ENCODE data around the gene PLCG2. TPM values are rescaled to one million over a fixed set of nuclear protein-coding genes. Genes with fewer than 3 reads are reported as not detected.
"Not testable (repeated sequence)": the region's sequence is repeated elsewhere in the genome, so short reads cannot be mapped to it uniquely, and the experiment has no call there.

PLCG2 gene
- total RNA-seq, 1 donor from 2014 or later = 130 TPM

- peak; percentile 18 for DNase-seq (ENCODE audit: low spot score)
Measured at GRCh38 chr16:81996664-81997509, 217.8 kb downstream of the PLCG2 start.

DNA sequence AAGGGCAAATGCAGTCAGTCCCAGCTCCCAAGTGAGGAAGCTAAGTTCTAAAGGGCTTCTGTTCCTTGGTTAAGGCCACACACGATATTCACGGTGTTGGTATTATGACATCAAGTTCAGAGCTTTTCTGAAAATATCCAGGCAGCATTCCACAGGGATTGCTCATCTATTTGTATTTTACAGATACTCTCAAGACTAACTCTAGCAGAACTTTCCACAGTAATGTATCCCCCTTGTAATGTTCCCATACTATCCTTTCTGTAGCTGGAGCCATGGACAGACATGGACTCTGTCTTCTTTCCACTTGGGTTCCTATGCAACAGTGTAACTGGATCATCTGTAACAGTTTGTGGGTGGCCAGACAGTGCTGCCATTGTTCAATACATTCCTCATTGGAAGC is 218.6 kb downstream of the PLCG2 start:
- peak; percentile 51 for DNase-seq (ENCODE audit: low spot score)

- no peak for DNase-seq (ENCODE audit: low spot score)
Measured at GRCh38 chr16:82002831-82003230, 223.7 kb downstream of the PLCG2 start.

GRCh38 chr16:82004601-82005000 is 225.5 kb downstream of the PLCG2 start:
- DNase-seq (ENCODE audit: low spot score) = no peak

DNA sequence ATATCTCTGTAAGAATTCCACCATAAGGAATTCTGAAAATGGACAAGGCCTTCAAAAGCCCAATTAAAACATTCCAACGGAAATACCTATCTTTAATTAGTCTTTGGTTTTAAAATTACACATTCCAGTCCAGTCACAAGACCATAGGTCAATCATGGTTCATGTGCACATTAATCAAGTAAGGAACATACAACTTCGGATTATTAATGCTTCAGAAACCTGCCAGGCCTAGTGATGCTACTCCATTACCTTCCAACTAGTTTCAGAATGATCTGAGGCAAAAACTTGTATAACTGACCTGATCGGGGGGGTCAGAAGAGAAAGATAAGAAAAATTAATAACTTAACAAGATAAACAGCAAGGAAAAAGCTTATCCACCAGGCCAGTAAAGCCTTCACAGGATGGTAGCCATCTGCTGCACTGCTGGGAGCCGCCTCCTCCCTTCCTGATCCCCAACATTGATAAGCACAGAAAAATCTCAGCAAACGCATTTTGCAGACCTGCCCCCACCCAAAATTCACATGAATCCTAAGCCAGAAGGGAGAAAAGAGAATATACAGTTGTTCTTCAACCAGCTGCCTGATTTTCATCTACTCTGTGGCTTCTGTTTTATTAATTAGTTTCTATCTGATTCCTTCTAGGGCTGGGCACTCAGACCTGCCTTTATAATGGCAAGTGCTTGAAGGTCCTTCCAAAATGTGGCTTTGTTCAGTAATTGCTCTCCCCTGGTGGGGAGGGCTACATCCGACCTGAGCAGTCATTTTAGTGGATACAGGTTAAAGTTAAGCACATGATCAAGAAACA is 226.1 kb downstream of the PLCG2 start:
- no peak for DNase-seq (ENCODE audit: low spot score)

- DNase-seq (ENCODE audit: low spot score) = no peak
Measured at GRCh38 chr16:82006036-82006435, 226.9 kb downstream of the PLCG2 start.

GRCh38 chr16:82007189-82007588 is 228.1 kb downstream of the PLCG2 start:
- DNase-seq (ENCODE audit: low spot score) = no peak

DNA sequence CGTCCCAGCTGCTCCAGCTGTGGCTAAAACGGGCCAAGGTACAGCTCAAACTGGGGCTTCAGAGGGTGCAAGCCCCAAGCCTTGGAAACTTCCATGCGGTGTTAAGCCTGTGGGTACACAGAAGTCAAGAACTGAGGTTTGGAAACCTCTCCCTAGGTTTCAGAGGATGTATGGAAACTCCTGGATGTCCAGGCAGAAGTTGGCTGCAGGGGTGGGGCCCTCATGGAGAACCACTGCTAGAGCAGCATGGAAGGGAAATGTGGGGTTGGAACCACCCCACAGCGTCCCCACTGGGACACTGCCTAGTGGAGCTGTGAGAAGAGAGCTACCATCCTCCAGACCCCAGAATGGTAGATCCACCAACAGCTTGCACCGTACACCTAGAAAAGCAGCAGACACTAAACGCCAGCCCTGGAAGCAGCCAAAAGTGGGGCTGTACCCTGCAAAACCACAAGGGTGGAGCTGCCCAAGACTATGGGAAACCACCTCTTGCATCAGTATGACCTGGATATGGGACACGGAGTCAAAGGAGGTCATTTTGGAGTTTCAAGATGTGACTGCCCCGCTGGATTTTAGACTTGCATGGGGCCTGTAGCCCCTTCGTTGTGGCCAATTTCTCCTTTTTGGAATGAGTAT is 230.0 kb downstream of the PLCG2 start:
- no peak for DNase-seq (ENCODE audit: low spot score)

- not testable (repeated sequence) for DNase-seq (ENCODE audit: low spot score)
Measured at GRCh38 chr16:82009789-82010188, 230.7 kb downstream of the PLCG2 start.

DNA sequence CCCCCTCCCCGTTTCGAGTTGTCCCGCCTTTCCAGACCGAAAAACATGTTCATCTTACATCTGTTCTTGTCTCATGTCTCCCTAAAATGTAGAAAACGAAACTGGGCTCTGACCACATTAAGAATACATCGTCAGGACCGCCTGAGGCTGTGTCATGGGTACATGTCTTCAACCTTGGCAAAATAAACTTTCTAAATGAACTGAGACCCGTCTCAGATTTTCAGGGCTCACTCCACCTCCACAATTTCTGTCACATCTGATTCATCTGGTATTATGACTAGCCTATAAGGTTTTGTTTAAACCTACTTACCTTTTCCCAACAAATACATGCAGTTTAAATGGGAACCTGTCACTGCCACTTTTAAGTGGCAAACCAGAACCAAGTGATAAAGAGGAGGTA is 231.6 kb downstream of the PLCG2 start:
- DNase-seq (ENCODE audit: low spot score) = no peak

- peak; percentile 69 for DNase-seq (ENCODE audit: low spot score)
Measured at GRCh38 chr16:82011199-82011641, 232.1 kb downstream of the PLCG2 start, which contains the start of gene SDR42E1. Gene SDR42E1 (minus strand): TSS chr16:82011470. CDS start chr16:82000858, 10,612 bp downstream.

Other genes with a start within 250 kb of the PLCG2 start
- gene SDR42E1, start 232.2 kb downstream of the PLCG2 start, total RNA-seq = 10.5 TPM

Data from mucosa of gallbladder (tissue), 1 donor.